GM19452 (cell line): ENCODE data around the gene NCKAP5L.
"Not testable (repeated sequence)": the region's sequence is repeated elsewhere in the genome, so short reads cannot be mapped to it uniquely, and the experiment has no call there.

Experiments
- ATAC-seq: cut with Tn5 transposase; IDR thresholded peaks from one replicate; pipeline ENCODE4 v1.9.1; 2021; ENCODE audit not compliant: unreplicated experiment

The NCKAP5L gene

DNA sequence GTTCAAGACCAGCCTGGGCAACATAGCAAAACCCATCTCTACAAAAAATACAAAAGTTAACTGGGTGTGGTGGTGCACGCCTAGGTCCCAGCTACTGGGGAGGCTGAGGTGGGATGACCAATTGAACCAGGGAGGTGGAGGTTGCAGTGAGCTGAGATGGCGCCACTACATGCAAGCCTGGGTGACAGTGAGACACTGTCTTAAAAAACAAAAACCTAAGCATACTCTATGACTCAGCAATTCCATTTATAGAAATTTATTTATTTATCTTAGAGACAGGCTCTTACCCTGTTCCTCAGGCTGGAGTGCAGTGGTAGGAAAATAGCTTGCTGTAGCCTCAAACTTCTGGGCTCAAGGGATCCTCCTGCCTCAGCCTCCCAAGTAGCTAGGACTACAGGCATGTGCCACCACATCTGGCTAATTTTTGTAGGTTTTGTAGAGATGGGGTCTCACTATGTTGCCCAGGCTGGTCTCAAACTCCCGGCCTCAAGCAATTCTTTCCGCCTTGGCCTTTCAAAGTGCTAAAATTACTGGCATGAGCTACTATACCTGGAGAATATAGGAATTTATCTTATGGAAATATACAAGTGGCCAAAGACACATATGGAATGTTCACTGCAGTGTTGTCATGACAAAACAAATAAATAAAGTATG lies 43.3 kb downstream of the NCKAP5L start:
- ATAC-seq = no peak

- ATAC-seq = no peak
Measured at GRCh38 chr12:49783917-49784676, 44.1 kb downstream of the NCKAP5L start.

GRCh38 chr12:49780914-49781313 lies 47.3 kb downstream of the NCKAP5L start:
- ATAC-seq = not testable (repeated sequence)

DNA sequence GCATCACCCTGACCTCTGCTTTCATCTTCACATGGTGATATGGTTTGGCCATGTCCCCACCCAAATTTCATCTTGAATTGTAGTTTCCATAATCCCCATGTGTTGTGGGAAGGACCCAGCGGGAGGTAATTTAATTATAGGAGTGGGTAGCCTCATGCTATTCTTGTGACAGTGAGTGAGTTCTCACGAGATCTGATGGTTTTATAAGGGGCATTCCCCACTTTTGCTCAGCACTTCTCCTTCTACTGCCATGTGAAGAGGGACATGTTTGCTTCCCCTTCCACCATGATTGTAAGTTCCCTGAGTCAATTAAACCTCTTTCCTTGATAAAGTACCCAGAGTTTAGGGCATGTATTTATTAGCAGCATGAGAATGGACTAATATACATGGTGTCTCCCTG lies 48.6 kb downstream of the NCKAP5L start:
- ATAC-seq = no peak

GRCh38 chr12:49777800-49778748 lies 50.1 kb downstream of the NCKAP5L start:
- no peak for ATAC-seq

DNA sequence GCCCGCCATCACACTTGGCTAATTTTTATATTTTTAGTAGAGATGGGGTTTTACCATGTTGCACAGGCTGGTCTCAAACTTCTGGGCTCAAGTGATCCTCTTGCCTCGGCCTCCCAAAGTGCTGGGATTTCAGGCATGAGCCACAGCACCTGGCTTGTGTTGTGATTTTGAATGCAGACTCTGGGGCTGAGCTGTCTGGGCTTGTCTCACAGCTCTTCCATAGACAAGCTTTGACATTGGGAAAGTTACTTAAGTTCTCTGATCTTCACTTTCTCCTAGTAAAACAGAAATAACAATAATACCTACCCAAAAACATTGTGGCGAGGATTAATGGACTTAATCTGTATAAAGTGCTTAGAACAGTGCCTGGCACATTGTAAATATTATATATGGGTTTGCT lies 50.9 kb downstream of the NCKAP5L start:
- no peak for ATAC-seq

DNA sequence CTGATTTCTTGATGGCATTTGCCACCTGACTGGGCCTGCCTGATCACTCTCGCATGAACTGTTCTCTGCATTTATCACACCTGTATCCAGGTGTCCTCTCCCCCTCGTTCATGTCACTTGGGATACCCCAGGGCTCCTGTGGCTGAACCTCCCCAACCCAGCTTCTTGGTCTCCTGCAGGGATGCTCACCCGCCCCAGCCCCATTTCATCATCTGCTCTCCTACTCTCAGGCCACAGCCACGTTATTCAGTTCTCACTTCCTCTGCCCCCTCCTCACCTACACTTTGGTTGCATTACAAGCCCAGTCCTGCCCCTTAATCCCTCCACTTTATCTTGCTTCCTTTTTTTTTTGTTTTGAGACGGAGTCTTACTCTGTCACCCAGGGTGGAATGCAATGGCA lies 51.4 kb downstream of the NCKAP5L start:
- no peak for ATAC-seq

DNA sequence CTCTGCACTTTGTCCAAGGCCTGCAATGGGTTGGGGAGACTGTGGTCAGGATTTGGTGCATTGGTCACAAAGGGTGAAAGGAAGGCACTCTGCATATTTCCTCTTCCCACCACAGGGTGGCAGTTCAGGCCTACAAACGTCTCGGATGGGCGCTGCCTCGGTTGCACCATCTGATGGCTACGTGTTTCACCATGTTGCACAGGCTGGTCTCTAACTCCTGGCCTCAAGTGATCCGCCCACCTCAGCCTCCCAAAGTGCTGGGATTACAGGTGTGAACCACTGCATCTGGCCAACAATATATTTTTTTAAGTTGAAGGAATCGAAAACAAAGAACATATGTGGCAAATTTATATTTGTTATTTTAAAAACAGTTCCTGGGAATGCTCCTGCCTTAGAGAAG lies 51.8 kb downstream of the NCKAP5L start:
- no peak for ATAC-seq

DNA sequence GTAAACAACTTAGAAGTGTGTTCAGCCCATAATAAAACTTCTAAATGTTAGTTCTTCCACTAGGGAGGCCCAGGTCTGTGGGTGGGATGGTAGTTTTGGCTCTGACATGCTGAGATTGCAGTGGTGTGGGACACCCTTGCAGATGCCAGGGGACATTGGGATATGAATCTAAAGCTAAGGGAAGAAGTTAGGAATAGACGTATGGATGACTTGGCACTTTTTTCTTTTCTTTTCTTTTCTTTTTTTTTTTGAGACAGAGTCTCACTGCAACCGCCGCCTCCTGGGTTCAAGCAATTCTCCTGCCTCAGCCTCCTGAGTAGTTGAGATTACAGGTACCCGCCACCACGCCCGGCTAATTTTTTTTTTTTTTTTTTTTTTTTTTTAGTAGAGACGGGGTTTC lies 55.1 kb downstream of the NCKAP5L start:
- not testable (repeated sequence) for ATAC-seq

DNA sequence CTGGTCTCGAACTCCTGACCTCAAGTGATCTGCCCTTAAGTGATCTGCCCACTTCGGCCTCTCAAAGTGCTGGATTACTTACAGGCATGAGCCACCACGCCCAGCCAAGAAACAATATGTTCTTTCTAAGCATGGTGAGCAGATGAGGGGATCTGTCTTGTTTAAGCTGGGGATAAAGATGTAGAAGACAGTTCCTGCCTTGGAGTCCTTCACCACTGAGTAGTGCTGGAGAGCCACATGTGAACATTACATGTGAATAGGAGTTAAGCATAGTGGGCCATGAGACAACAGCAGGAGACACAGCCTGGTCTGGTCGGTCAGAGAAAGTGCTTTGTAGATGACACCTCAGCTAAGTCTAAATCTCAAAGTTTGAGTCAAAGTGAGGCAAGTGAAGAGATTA lies 60.9 kb downstream of the NCKAP5L start:
- no peak for ATAC-seq

GRCh38 chr12:49766115-49766455 lies 62.1 kb downstream of the NCKAP5L start:
- no peak for ATAC-seq

DNA sequence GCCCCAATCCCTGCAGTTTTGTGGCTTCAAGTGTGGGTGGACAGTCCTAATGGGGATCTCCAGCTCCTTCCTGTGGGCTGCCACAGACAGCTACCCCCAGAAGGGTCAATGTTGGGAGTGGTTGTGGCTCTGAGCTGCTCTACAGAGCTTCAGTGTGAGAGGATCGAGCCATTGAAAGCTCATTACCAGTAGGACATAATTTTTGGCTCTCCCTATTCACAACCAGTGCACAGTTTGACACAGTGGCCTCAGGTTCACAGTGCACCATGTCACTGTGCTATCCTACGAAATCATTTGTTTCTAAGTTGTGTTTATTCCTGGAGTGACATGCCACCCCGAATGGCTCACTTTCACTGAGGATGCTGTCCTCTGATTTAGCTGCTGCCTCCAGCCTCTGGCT lies 64.1 kb downstream of the NCKAP5L start:
- ATAC-seq = no peak

- no peak for ATAC-seq
Measured at GRCh38 chr12:49763006-49763591, 65.1 kb downstream of the NCKAP5L start.

- no peak for ATAC-seq
Measured at GRCh38 chr12:49762468-49762847, 65.8 kb downstream of the NCKAP5L start.

GRCh38 chr12:49761677-49762467 lies 66.3 kb downstream of the NCKAP5L start:
- ATAC-seq = no peak

DNA sequence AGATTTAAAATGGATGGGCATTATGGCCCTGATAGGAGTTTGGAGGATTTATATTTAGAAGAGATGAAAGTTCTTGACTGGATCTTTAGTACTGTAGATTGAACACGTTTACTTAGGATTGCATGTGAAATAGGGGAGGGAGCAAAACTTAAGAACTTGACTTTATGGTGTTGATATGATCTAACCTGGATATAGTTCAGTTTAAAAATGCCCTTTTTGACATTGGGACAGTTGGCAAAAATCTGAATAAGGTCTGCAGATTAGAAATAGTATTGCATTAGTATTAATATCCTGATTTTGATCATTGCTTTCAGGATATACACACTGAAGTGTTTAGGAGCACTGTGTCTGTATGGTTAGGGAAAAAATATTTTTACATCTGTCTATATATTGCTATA lies 77.2 kb downstream of the NCKAP5L start:
- ATAC-seq = no peak

DNA sequence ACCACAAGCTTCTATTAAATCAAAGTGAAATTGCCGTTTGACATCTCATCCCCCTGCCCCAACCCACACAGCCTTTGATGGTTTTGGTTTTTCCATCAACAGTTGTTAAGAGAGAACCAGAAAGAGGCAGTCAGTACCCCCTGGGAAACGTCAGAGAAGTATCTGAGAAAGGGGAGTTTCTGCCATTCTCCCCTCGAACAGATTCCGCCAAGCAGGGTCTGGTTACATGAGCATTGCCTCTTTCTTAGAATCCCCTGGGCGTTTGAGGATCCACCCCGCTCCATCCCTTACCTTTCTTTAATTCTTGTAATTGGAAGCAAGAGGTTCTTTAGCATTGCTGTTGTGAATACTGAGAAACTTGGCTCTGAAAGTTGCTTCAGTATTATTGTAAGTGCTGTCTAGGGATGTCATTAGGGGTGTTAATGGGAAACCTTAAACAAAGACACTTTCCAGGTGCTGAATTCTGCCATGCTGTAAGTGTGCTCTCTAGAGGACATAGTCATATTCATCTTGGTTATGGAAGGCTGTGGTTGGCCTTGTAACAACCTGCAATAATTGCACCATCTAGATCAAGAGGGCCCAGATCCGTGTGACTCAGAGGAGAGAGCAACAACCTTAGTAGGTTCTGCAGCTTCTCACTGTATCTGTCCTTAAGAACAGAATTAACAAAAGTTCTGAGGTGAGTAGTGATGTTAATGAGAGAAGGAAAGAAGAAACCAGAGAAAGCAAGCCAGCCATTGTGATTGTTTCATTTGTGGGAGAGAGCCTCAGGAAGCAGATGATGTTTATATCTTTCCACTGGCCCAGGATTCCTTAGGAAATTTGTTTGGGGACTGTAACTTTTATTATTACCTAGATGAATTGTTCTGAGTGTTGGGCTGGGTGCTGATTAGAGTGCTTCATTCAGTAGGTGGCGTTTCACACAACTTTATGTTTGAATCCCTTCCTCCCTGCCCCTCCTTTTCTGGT lies 77.9 kb downstream of the NCKAP5L start:
- ATAC-seq = peak; percentile 54

GRCh38 chr12:49748800-49749199 lies 79.4 kb downstream of the NCKAP5L start:
- no peak for ATAC-seq

GRCh38 chr12:49748306-49748705 lies 79.9 kb downstream of the NCKAP5L start:
- ATAC-seq = no peak
